HuH-7.5 (cell line): ENCODE results near the gene SHH.

Experiments
- DNase-seq: peaks from one replicate; pipeline ENCODE4 v3.0.0; 2011; ENCODE audit warnings: low spot score

Gene SHH

DNA sequence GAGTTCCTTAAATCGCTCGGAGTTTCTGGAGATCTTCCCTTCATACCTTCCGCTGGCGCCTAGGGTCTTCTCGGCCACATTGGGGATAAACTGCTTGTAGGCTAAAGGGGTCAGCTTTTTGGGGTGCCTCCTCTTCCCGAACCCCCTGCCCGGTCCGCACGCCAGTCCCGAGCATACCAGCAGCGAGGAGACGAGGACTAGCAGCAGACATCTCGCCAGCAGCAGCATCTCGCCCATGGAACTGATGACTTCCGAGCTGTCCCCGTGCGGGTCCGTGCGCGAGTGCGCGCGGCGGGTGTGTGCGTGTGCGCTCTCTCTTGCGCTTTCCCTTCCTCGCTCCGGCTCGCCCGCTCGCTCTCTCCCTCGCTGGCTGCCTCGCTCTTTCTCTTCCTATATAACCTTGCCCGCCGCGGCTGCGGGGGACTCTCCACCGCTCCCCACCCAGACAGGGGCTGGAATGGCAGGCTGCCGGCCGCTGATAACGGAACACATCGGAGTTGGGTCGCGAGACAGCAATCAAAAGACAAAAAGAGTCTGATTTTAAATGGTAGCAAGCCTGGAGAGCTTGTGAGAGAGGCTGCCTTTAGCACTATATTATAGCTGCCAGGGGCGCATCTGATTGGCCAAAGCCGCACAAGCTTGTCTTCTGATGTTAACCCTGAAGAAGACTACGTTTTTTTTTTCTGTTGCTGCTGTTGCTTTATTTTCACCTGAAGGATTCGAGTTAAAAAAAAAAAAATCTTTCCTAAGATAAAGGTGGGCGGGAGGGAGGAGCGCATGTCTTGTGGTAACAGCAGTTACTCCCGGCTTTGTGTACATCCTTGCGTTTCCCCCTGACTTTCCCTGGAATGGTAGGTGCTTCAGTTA, at the start of gene SHH:
TSS of gene SHH (minus strand) at position 569 of the 867 bp plus-strand sequence. CDS start at position 228, 341 bp downstream.
- no peak for DNase-seq

DNA sequence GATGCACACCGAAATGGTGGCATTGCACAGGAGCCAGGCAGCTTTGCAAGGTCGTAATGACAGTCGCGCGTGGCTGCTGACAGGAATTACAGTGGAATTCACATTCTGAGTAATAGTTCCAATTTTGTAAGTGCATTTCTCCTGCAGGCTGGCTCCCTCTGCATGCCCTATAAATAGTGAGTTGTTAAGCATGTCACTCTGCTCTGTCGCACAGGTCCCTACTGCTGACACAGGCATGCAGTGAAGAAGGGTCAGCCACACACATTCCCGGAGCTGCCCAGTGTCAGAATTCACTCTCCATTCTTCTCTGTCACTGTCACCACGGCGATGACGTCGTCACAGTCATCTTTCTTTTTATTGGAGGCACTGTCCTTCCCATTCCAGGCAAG, 49.2 kb upstream of the SHH start:
- DNase-seq: no peak

DNA sequence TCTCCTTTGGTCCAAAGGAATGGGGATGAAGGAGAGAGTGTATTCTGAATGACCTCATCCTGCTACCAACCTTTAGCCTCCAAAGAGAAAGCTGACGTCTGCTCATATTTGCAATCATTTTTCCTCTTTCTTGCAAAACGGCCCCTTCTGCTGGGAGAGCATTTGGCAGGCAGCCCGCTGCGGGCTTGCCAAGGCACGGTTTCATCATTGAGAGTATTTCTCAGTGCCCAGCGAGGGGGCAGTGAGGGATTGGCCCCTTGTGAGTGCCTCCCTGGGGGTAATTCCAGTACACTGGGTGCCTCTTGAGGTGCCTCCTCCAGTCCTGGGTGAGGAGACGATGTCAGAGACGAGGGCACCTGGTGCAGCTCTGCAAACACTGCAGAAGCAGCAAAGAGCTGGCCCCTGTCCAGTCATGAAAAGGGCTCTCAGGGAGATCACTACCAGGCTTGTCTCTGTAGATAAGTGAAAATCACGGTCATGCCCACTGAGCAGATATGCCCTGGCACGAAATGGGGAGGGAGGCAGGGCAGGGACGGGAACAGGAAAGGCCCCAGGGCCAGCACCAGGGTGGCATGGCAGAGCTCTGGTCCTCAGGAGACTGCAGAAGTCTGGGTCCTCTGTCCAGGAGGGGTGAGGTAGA, 48.7 kb upstream of the SHH start:
- no peak for DNase-seq

GRCh38 chr7:155860461-155860839, 48.2 kb upstream of the SHH start:
- no peak for DNase-seq

DNA sequence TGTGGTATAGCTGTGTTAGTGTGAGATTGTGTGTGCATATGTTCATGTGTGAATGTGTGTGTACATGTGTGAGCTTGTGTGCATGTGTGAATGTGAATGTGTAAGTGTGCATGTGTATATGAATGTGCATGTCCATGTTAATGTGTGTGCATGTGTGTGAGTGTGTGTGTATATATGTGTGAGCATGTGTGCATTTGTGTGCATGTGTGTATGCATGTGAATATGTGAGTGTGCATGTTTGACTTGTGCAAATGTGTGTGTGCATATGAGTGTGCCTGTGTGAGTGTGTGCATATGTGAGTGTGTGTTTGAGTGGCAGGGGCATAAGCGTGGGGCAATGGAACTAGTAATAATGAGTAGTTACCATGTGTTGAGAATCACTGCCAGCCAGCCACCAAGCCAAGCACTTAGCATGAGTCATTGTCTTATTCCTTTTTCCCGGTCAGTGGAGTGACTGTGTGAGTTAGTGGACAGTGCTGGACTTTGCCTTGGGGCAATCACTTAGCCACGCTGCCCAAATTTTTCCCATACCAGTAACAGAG, 46.3 kb upstream of the SHH start:
- no peak for DNase-seq

- no peak for DNase-seq
These were observed 44.9 kb upstream of the SHH start for GRCh38 chr7:155857141-155857540.

DNA sequence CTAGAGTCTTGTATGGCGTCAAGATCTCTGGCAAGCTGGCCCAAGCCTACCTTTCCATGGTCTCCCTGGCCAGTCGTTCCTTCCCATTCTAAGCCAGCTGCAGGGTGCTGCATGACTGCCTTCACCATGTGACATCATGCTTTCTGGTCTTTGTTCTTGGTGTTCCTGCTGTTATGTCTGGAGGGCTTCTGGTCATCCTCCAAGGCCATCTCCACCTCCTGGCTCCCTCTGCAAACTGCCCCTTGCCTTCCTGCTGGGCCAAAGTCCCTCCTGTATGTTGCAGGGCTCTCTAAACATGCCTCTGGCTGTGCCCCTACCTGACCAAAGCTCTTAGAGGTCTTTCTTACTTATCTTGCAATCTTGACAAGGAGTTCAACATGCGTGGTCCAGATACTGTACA, 44.4 kb upstream of the SHH start:
- DNase-seq: no peak

GRCh38 chr7:155852426-155853301, 40.4 kb upstream of the SHH start:
- no peak for DNase-seq

GRCh38 chr7:155851892-155852291, 39.6 kb upstream of the SHH start:
- DNase-seq: no peak

GRCh38 chr7:155850766-155851678, 38.8 kb upstream of the SHH start:
- no peak for DNase-seq

DNA sequence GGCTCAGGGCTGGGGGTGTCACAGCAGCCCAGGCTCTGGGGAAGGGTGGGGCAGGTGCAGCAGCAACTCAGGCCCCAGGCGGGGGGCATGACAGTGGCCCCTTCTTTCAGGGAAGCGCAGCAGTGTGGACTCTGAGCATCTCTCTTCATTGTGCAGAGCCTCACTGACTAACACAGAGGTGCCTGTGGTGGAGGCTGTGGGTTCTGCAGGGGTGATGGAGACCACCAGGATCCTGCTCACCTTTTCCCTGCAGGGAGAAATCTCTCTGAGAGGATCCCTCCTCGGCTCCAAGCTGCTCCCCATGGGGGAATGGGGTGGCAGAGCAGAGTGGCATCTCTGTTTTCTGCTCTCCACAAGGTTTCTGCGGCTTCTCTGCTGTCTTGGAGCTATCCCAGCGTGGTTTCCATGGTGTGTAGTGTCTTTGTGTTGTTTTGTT, 37.8 kb upstream of the SHH start:
- no peak for DNase-seq

- no peak for DNase-seq
These were observed 36.7 kb upstream of the SHH start for GRCh38 chr7:155848691-155849669.

DNA sequence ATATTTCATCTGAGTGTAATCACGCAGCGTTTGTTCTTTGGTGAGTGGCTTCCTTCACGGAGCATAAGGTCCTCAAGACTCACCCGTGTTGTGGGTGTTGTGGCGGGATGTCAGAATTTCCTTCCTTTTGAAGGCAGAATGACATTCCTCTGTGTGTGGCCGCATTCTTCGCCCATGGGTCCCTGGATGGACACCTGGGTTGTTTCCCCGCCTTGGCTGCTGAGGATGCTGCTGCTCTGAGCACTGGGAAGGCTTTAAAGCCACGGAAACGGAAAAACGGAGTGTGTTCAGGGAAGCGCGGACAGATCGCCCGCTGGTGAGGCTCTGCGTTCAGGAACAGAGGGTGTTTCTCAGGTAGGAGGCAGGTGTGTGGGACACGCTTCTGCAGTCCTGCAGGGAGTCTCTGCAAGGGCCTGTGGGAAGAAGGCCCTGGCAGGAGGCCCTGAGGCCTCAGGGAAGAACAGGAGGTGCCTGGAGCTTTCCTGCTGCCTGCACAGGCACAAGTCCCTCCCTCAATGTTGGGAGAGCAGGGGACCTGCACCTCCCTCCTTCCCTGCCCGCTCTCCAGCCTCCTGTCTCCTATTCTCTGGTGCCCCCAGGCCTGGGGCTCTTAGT, 35.7 kb upstream of the SHH start:
- DNase-seq: no peak

DNA sequence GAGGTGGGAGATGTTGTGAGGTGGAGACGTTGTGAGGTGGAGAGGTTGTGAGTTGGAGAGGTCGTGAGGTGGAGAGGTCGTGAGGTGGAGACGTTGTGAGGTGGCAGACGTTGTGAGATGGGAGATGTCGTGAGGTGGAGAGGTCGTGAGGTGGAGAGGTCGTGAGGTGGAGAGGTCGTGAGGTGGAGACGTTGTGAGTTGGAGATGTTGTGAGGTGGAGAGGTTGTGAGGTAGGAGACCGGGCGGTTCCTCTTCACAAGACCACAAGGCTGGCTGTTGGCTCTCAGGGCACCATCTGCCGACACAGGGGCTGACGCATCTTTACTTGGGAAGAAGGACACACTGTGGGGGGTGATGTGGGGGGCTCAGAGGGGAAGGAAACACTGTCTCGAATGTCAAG, 34.7 kb upstream of the SHH start:
- DNase-seq: no peak

DNA sequence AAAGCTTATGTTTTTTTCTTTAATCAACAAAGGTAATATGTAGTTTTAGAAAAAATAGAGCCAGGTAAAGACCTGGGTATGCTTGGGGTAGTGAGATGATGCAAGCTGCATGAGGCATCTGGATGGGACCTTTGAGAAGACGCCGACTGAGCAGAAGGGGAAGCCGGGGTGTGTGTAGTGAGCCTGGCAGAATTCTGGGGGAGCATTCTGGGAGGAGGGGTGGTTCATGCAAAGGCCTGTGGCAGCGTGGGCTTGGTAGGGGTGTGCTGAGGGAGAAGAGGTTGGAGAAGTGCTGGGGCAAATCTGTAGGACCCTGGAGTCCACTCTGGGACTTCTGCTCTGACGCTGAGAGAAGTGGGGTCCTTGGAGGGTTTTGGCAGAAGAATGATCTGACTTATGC, 33.9 kb upstream of the SHH start:
- DNase-seq: no peak

GRCh38 chr7:155845226-155845625, 33.0 kb upstream of the SHH start:
- no peak for DNase-seq

- DNase-seq: no peak
These were observed 32.3 kb upstream of the SHH start for GRCh38 chr7:155844526-155844925.

- DNase-seq: peak; percentile 38
These were observed 31.8 kb upstream of the SHH start for GRCh38 chr7:155844019-155844453.

DNA sequence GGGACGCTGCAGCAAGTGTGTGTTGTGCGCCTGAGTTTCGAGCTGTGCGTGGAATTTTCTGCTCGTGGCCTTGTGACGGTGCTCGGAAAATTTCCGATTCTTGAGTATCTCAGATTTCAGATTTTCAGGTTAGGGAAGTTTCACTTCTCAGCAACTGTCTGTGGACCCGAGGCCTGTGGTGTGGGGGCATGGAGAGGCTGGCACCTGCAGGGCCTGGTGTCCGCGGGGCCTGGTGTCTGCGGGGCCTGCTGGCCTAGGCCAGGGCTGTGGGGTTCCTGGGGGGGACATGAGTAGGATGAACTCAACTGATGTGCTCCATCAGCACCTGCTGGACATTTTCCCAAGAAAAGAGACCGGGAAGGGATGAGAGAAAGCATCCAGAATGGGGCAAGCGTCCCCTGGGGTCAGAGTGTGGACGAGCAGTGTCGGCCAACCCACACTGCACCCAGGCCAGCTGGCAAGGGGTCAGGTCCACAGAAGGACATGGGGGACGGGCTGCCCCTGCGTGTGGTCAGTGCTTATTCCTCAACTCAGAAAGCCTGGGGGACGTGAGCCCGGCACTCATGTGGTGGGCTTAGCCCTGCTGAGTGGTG, 31.3 kb upstream of the SHH start:
- no peak for DNase-seq
